H9 (cell line): ENCODE results near the gene TCEA2. TPM values are rescaled to one million over a fixed set of nuclear protein-coding genes. Genes with fewer than 3 reads are reported as not detected.
A peak's percentile ranks its signal among the peaks of the same experiment; 100 is the strongest.

ENCODE experiments used
- DNase-seq: peaks from one replicate; pipeline ENCODE4 v3.0.0-alpha.2; 2017
- H2AFZ ChIP-seq: one replicate; pipeline ENCODE4 v1.6.1; 2013; ENCODE audit warnings: mild to moderate bottlenecking, low read length, control low read depth, moderate library complexity
- H2AK5ac ChIP-seq: 2 replicates; pipeline ENCODE4 v1.6.1; 2013; ENCODE audit warnings: low read length, control low read depth, mixed read lengths; ENCODE audit not compliant: insufficient read length
- H2BK120ac ChIP-seq: one replicate; pipeline ENCODE4 v1.6.1; 2013; ENCODE audit warnings: low read depth, mild to moderate bottlenecking, low read length, control low read depth, inconsistent platforms; ENCODE audit not compliant: poor library complexity, severe bottlenecking
- H2BK12ac ChIP-seq: 2 replicates; pipeline ENCODE4 v1.6.1; 2013; ENCODE audit warnings: low read length, control low read depth, mixed read lengths, low read depth; ENCODE audit not compliant: insufficient read length
- H2BK15ac ChIP-seq: 2 replicates; pipeline ENCODE4 v1.6.1; 2013; ENCODE audit warnings: low read depth, low read length, control low read depth
- H2BK20ac ChIP-seq: one replicate; pipeline ENCODE4 v1.6.1; 2013; ENCODE audit warnings: low read depth, mild to moderate bottlenecking, low read length, control low read depth, inconsistent platforms; ENCODE audit not compliant: poor library complexity, severe bottlenecking
- H2BK5ac ChIP-seq: 2 replicates; pipeline ENCODE4 v1.6.1; 2013; ENCODE audit warnings: low read length, control low read depth, mixed read lengths; ENCODE audit not compliant: insufficient read length
- H3K14ac ChIP-seq: 2 replicates; pipeline ENCODE4 v1.6.1; 2013; ENCODE audit warnings: low read length, control low read depth; ENCODE audit not compliant: insufficient read depth
- H3K18ac ChIP-seq: 2 replicates; pipeline ENCODE4 v1.6.1; 2013; ENCODE audit warnings: low read depth, mild to moderate bottlenecking, mixed read lengths, low read length, control low read depth; ENCODE audit not compliant: insufficient read length
- H3K23ac ChIP-seq: 2 replicates; pipeline ENCODE4 v1.6.1; 2013; ENCODE audit warnings: low read length, control low read depth, mixed read lengths, low read depth; ENCODE audit not compliant: insufficient read length
- H3K23me2 ChIP-seq: 2 replicates; pipeline ENCODE4 v1.6.1; 2013; ENCODE audit warnings: low read depth, mild to moderate bottlenecking, mixed read lengths, low read length, control low read depth; ENCODE audit not compliant: insufficient read length, poor library complexity, severe bottlenecking
- H3K27ac ChIP-seq: 2 replicates; pipeline ENCODE4 v1.5.1; 2013; ENCODE audit warnings: low read length, control low read depth, mixed read lengths, low read depth; ENCODE audit not compliant: insufficient read length
- H3K27me3 ChIP-seq: 2 replicates; pipeline ENCODE4 v1.6.1; 2013; ENCODE audit warnings: low read length, control low read depth, inconsistent platforms; ENCODE audit not compliant: insufficient read depth
- H3K4ac ChIP-seq: 2 replicates; pipeline ENCODE4 v1.6.1; 2013; ENCODE audit warnings: low read depth, mild to moderate bottlenecking, control low read depth, inconsistent platforms, low read length, moderate library complexity
- H3K4me1 ChIP-seq: 2 replicates; pipeline ENCODE4 v1.6.1; 2013; ENCODE audit warnings: low read length, control low read depth, inconsistent platforms; ENCODE audit not compliant: insufficient read depth
- H3K4me2 ChIP-seq: 2 replicates; pipeline ENCODE4 v1.6.1; 2013; ENCODE audit warnings: low read length, control low read depth, mixed read lengths; ENCODE audit not compliant: insufficient read length, insufficient read depth
- H3K56ac ChIP-seq: 2 replicates; pipeline ENCODE4 v1.6.1; 2013; ENCODE audit warnings: low read depth, mild to moderate bottlenecking, mixed read lengths, low read length, control low read depth; ENCODE audit not compliant: insufficient read length
- H3K79me1 ChIP-seq: 2 replicates; pipeline ENCODE4 v1.6.1; 2013; ENCODE audit warnings: low read depth, mild to moderate bottlenecking, moderate library complexity, low read length, control low read depth, inconsistent platforms; ENCODE audit not compliant: insufficient read depth, poor library complexity, severe bottlenecking
- H3K79me2 ChIP-seq: 2 replicates; pipeline ENCODE4 v1.6.1; 2013; ENCODE audit warnings: low read length, control low read depth, inconsistent platforms; ENCODE audit not compliant: insufficient read depth
- H3K9ac ChIP-seq: 2 replicates; pipeline ENCODE4 v1.6.1; 2013; ENCODE audit warnings: low read length, control low read depth, mixed read lengths; ENCODE audit not compliant: insufficient read length; ENCODE audit errors: extremely low read depth
- H3K9me3 ChIP-seq: one replicate; pipeline ENCODE4 v1.6.1; 2013; ENCODE audit warnings: low read depth, low read length, inconsistent platforms; ENCODE audit not compliant: control insufficient read depth
- H3T11ph ChIP-seq: one replicate; pipeline ENCODE4 v1.6.1; 2013; ENCODE audit warnings: mild to moderate bottlenecking, low read length, control low read depth, inconsistent platforms
- H4K20me1 ChIP-seq: one replicate; pipeline ENCODE4 v1.6.1; 2013; ENCODE audit not compliant: control insufficient read depth, insufficient read length, insufficient read depth
- H4K5ac ChIP-seq: 2 replicates; pipeline ENCODE4 v1.6.1; 2013; ENCODE audit warnings: low read depth, mild to moderate bottlenecking, mixed read lengths, low read length, control low read depth; ENCODE audit not compliant: insufficient read length
- H4K8ac ChIP-seq: replicated peaks from 2 replicates; pipeline ENCODE4 v1.6.1; 2013; ENCODE audit warnings: low read length, control low read depth, mixed read lengths, low read depth; ENCODE audit not compliant: insufficient read length
- H4K91ac ChIP-seq: 2 replicates; pipeline ENCODE4 v1.6.1; 2013; ENCODE audit warnings: low read depth, mild to moderate bottlenecking, moderate library complexity, mixed read lengths, low read length, control low read depth; ENCODE audit not compliant: insufficient read length
- H3K27ac Mint-ChIP-seq, 3 experiments: 2 replicates in 2 of 3; 3 replicates in 1 of 3; pipeline ENCODE4 v1.8.0; 2020 to 2021; ENCODE audit warnings: mixed read lengths in 3 of 3, mild to moderate bottlenecking in 1 of 3, moderate library complexity in 1 of 3
- H3K27me3 Mint-ChIP-seq: 2 replicates; pipeline ENCODE4 v1.8.0; 2021; ENCODE audit warnings: low read depth, mild to moderate bottlenecking, moderate library complexity, mixed read lengths
- H3K36me3 Mint-ChIP-seq, 3 experiments: 2 replicates in 2 of 3; 3 replicates in 1 of 3; pipeline ENCODE4 v1.8.0; 2020 to 2021; ENCODE audit warnings: low read depth in 3 of 3, mixed read lengths in 3 of 3; ENCODE audit not compliant: insufficient read depth in 1 of 3
- H3K4me1 Mint-ChIP-seq, 2 experiments: 2 replicates each; pipeline ENCODE4 v1.8.0; 2020; ENCODE audit warnings: mixed read lengths in 2 of 2
- H3K4me3 Mint-ChIP-seq, 2 experiments: 2 replicates in 1 of 2; 3 replicates in 1 of 2; pipeline ENCODE4 v1.8.0; 2020 to 2021; ENCODE audit warnings: mild to moderate bottlenecking in 2 of 2, mixed read lengths in 2 of 2, moderate library complexity in 1 of 2
- H3K9me3 Mint-ChIP-seq, 2 experiments: 2 replicates in 1 of 2; 3 replicates in 1 of 2; pipeline ENCODE4 v1.8.0; 2020; ENCODE audit warnings: mild to moderate bottlenecking in 2 of 2, mixed read lengths in 2 of 2, moderate library complexity in 1 of 2
- CTCF ChIP-seq: fragments of 200-600 bp; sonication (generic); conservative IDR thresholded peaks from 3 replicates; pipeline ENCODE4 v1.8.0; 2021; ENCODE audit warnings: antibody characterized with exemption, mild to moderate bottlenecking
- WGBS: extraction: QIAGEN DNeasy Blood & Tissue Kit; methylation state at CpG from one replicate; pipeline ENCODE4 v1.1.7; 2013; ENCODE audit warnings: missing lambda C conversion rate, low lambda C conversion rate, mixed read lengths; ENCODE audit not compliant: insufficient read length; ENCODE audit errors: extremely low coverage; 5-methylcytosine and 5-hydroxymethylcytosine counted together
- total RNA-seq: library from RNA; stranded (reverse); gene quantifications from 2 replicates; pipeline ENCODE4 v1.2.1, GENCODE V29; 2021

The TCEA2 gene
- total RNA-seq, 1 experiment from 2014 or later = 51.7 TPM

DNA sequence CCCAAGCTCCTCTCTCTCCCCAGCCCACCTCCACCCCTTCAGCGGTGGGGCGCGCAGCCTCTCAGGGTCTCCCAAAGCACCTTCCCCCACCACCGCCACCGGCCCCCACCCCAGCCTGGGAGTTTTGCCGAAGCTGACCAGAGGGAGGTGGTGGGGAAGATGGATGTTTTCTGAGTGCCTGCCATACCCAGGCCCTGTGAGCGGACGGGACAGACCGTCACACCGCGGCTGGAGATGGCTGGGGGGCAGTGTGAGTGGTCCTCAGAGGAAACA lies 21.3 kb upstream of the TCEA2 start:
- Mint-ChIP-seq H3K27ac (no peak overlapping the region), H3K27me3 (peaks cover 77% of the 10 kb centered on the region)

More for the DNA sequence above, 21.3 kb upstream of the TCEA2 start:
- Histone ChIP-seq H3K4me2 (peak overlapping the region; percentile 65), H3K27me3 (peaks cover 21% of the 10 kb centered on the region; the same call in 1 of the 2 replicates), H2BK12ac (no peak overlapping the region), H3K79me2 (no peaks in the 10 kb centered on the region), H3T11ph (no peak overlapping the region), H3K14ac (no peak overlapping the region), H3K4ac (no peak overlapping the region), H3K9ac (no peak overlapping the region), H3K56ac (no peak overlapping the region), H3K23me2 (peaks cover 14% of the 10 kb centered on the region), H2BK15ac (no peak overlapping the region), H2BK20ac (no peak overlapping the region), H4K8ac (no peak overlapping the region), H2AK5ac (no peak overlapping the region), H4K5ac (no peak overlapping the region), H3K27ac (no peak overlapping the region), H3K23ac (no peak overlapping the region), H3K9me3 (no peaks in the 10 kb centered on the region), H4K91ac (no peak overlapping the region), H2AFZ (no peak overlapping the region), H4K20me1 (no peaks in the 10 kb centered on the region), H2BK120ac (no peak overlapping the region), H3K79me1 (no peaks in the 10 kb centered on the region), H3K4me1 (peaks cover 5% of the 10 kb centered on the region; the same call in 1 of the 2 replicates), H3K18ac (no peak overlapping the region), H2BK5ac (no peak overlapping the region)
- DNase-seq = no peak
- no peak for TF ChIP-seq CTCF
- Mint-ChIP-seq H3K4me3 (peak overlapping the region in 1 of 2 experiments; percentile 46; a peak in 1 of 5 replicates), H3K9me3 (peaks cover under 1 to 2% of the 10 kb centered on the region in 2 experiments; a peak in 2 of 5 replicates), H3K4me1 (peaks cover 22 to 28% of the 10 kb centered on the region in 2 experiments), H3K36me3 (peaks cover 0 to under 1% (median 0%) of the 10 kb centered on the region in 3 experiments; a peak in 2 of 7 replicates)
- no CpG with 5 or more reads among the region's 11 CpGs for WGBS
